OCI-M1 (cell line): ENCODE results near the gene FGGY.
"Not testable (repeated sequence)": the region's sequence is repeated elsewhere in the genome, so short reads cannot be mapped to it uniquely, and the experiment has no call there.

ENCODE experiments used
- DNase-seq: peaks from one replicate; lab custom pipeline; 2025; lab: John Stamatoyannopoulos, UW

FGGY gene

DNA sequence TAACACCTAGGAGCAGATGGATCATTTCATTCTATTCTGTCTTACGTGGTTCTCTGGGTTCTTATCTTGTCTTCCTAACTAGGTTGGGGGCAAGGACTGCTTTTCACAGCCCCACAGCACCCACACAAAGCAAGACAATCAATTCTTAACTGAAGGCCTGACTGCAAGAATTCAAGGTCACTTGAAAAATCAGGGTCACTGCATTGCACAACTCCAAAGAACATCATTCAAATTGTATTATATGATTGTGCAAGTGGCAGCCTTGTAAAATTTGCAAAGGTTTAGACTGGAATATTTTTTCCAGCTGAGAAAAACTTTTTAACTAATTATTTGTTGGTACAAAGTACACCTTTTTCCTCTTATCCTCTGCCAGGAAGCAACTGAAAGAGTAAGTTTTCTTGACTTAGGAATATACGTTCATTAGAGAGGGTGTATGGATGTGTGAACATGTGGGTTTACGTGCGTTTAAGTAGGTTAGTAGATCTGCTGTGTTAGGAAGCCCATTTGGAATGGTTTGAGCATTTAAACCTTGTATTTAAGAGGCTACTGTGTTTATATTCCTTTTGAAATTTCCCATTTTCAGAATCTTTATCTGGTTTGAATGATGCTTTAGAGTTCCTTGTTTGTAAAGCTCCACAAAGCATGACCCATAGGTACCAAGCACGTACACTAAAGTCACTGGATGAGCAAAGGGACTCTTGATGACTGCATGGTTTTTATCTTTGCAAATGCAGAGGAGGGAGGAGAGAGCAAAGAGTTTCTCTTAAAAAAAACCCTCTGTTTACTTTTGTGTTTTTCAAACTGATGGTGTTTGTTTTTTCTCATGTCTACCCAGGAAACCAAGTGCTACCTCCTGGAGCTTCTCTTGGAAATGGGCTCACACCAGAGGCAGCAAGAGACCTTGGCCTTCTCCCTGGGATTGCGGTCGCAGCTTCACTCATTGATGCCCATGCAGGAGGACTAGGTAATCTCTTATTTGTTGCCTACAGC lies 214.9 kb downstream of the FGGY start:
- DNase-seq: no peak

DNA sequence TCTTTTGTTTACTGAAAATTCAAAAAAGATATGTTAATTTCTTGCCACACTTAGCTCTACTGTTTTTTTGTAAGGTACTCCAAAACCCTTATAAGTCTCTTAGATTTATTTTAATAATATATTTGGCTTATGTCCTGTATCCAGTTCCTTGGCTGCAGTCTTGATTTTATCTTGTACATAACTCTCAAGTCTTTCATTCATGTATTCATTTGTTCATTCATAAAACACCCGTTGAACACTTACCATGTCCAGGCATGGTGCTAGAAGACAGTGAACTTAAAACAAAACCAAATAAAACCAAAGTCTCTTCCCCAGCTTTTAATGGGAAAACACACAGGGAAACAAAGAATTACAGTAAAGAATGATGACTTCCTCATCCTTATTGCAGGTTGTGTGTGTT lies 215.8 kb downstream of the FGGY start:
- no peak for DNase-seq

DNA sequence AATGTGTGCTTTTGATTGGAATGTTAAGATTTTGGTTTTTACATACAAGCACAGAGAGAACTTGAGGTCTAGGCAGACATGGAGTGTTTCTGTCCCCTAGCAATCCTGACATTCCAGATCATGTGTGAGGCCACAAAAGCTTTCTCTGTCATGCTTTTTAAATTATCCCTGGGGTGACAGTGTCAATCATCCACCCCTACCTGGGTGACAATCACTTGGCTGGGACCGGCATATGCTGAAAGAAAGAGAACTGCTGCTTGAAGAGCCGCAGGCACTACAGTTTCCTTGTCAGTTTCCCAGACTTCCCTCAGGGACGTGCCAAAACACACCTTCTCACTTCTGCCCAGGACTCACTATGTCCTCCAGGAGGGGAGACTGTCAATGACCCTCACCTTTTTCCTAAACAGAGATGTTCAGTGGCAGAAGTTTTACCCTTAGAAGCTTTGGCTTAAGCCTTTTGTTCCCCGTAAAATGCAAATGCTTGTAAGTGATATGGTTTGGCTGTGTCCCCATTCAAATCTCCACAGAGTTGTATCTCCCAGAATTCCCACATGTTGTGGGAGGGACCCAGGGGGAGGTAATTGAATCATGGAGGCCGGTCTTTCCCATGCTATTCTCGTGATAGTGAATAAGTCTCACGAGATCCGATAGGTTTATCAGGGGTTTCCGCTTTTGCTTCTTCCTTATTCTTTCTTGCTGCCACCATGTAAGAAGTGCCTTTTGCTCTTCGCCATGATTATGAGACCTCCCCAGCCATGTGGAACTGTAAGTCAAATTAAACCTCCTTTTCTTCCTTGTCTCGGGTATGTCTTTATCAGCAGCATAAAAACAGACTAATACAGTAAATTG lies 217.4 kb downstream of the FGGY start:
- no peak for DNase-seq

DNA sequence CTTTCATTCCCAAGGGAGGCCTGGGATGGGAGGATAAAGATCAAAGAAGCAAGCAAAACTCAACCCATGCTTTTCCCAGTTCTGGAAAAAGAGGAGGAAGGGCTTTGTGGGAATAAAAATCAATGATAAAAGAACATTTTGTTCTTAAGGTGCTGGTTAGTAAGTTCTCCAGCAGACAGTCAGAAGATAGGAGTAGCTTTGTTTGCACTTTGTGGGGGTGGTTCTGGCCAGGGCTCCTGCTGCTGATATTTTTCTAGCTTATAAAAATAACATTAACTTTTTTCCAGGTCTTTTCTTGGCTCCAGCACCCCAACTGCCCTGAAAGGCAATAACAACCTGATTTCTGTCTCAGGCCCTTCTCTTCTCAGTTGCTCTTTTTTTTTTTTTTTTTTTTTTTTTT lies 220.0 kb downstream of the FGGY start:
- no peak for DNase-seq

DNA sequence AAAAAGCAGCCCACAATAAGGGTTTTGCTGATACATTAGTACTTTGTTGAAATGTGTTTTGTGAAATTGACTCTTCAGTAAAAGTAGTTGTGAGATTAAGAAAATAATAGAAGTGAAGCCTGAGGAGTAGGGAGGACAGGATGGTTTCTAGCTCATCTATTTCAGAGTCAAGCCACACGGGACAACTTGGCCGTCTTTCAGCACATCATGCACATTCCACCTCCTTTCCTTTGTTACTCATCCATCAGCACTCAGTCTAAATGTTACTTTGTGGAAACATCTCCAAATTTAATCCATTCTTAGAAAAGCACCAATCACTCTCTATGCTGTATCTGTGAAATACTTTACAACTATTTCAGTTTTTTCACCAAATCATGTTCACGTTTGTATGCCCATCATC lies 223.3 kb downstream of the FGGY start:
- no peak for DNase-seq

DNA sequence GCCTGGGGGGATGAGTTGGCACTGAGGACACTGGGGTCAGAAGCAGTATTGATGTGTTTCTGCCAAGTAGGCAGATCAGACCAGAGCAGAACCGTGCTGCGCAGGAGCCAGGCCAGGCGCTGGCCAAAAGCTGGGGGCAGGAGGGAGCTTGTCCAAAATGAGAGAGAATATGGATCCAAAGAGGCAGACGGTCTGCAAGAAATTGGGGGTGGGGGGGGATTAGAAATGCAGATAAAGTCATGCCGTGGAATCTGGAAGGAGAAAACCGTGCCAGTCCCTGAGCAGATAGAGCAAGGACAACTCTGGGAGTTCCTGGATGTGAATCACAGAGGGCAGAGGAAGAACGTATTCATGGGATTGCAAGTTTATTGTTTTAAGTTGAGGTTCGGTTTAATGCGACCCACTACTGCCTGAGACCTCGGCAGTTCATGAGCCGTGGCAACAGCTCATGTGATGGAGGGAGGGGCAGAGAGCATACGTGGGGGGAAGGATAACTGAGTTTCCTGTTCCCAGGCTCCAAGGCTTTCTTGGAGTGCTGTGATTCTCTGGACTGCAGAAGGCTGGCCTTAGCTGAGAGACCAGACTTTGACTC lies 224.0 kb downstream of the FGGY start:
- no peak for DNase-seq

DNA sequence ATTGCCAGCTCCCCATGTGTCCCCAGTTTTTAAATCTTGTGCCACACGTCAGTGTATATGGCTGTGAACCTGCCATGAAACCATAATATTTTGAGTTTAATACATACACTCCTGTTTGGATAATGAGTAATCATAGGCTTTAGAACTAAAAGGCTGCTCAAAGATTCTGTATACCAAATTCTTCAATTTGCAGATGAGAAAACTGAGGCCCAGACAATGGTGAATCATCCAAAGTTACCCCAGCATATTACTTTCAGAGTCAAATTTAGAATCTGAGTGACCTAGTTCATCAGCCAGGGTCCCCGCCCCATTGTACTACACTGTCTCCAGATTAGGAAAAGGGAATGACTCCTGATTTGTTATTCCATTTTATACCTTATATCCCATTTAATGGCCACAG lies 224.6 kb downstream of the FGGY start:
- no peak for DNase-seq

DNA sequence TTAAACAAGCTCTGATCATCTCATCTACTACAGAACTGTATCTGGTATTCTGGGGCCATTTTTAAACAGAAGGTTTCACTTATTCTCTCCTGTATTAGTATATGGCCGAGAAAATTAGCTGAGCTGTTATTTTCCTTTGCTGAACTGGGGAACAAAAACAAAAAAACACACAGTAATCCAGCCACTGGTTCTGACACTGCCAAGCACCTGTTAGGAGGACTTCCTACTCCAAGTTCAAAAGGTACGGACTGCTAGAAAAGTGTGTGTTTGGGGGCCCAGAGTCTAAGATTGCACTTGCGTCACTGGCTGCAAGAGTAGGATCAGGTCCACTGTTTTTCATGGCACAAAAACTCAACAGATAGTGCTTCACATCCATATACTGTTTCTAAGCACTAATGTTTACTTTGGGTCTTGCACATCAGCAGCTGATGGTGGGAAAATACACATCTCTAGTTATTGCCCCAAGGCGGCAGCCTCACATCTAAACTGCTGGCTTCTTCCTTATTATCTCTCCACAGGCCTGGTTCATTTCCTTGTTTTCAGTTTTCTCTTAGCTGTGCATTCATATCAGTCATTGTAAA lies 226.1 kb downstream of the FGGY start:
- DNase-seq: no peak

DNA sequence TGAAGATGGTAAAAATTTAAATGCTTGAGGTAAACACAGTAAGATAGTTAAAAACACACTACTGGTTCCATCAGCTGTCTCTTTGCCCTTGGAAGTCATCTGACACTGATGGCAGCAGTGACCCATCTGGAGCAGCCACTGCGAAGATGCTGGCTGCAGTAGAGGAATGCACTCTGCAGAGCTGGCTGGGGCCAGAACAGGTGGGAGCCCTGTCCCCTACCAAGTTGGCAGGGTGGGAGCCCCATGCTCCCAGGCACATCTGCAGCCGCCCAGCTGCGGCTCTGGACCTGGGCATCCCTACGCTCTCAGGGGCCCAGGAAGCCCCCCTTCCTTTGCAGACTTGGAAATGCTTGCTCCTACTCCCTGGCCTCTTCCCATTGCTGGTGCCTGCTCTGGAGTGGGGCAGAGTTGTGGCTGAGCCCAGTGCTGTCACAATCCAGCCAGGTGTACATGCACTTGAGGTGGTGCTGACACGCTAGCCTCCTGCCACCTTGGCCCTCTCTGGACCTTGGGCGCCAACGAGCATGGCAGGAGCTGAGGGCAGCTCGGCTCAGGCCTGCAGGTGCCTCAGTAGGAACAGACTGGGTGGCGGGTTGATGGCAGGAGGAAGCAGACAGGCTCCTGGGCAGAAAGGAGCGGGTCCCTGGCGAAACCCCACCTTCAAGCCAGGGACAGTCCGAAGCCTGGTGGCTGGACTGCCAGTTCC lies 227.0 kb downstream of the FGGY start:
- no peak for DNase-seq

DNA sequence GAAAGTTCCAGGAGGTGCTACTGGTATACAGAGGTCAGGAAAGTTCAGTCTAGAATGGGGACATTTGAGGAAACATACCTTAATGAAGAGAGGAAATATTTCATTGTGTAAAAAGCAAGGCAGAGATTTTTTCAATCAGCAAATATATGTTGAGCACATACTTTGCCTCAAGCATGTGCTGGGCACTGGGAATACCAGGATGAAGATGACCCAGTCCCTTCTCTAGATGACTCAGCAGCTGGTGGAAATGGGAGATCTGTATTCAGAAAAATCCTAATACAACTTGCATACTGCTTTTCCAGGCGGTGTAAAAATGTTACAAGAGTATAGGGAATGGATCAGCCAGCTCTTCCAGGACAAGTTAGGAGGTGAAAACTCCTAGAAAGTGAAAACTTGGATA lies 229.3 kb downstream of the FGGY start:
- DNase-seq: no peak

DNA sequence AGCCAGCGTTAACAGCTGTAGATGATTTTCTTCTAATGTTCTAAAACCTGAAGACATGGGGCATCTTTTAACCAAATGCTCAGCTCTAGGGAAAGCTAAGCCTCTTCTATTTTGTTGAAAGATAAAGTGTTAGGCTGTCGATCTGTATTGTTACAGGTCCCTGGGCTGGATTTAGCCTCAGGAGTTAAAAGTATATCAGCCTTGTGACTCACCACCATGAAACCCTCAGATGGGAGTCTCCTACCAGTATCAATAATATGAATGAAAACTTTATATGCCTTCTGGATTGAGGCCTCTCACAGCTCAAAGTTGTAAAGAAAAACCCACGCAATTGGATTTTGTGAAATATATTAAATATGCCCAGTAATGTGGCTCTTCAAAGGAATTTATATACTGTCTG lies 231.6 kb downstream of the FGGY start:
- no peak for DNase-seq

DNA sequence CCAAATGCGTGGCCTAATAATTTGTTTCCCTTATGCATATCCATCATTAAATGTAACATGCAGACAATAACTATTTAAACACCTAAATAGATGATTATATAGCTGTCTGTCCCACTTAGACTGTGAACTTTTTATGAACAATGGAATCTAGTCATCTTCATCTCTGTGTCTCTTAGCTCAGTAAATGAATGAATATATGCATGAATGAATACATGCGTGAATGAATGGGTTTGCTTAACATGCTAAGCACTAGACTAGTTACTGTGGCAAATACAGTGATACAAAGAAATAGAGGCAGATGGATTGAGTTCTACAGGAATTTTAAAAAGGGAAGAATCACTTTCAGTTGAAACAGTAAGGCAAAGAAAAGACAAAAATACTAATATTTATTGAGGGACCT lies 232.0 kb downstream of the FGGY start:
- no peak for DNase-seq

DNA sequence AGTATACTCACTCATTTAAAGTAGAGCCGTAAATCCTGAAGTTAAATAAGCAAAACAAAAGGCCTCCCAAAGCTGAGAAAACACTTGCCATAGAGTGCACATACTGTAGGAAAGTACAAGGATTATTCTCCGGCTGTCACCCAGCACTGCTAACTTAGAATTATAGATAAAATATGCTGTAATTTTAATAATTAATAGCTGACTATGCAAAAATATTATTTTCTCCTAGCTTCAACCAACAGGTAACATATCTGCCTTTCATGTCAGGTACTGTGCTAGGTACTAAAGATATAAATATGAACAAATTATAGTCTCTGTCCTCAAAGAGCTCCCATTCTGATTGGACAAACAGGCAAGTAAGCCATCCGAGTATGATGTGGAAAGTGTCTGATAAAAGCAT lies 233.2 kb downstream of the FGGY start:
- no peak for DNase-seq

DNA sequence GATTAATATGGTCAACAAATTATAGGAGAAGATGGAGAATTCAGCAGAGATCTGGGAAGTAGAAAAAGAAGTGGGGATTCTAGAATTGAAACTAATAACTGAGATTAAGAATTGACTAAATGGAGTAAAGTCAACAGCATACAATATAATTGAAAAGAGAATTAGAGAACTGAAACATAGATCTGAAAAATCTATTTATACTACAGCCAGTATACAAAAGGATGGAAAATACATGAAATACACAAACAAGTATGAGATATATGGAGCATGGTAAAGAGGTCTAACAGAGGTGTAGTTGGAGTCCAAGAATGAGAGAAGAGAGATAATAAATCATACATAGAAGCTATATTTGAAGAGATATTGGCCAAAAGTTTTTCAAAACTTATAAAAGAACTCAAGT lies 235.2 kb downstream of the FGGY start:
- no peak for DNase-seq

DNA sequence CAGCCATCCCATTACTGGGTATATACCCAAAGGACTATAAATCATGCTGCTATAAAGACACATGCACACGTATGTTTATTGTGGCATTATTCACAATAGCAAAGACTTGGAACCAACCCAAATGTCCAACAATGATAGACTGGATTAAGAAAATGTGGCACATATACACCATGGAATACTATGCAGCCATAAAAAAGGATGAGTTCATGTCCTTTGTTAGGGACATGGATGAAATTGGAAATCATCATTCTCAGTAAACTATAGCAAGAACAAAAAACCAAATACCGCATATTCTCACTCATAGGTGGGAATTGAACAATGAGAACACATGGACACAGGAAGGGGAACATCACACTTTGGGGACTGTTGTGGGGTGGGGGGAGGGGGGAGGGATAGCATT lies 241.6 kb downstream of the FGGY start:
- DNase-seq: not testable (repeated sequence)

DNA sequence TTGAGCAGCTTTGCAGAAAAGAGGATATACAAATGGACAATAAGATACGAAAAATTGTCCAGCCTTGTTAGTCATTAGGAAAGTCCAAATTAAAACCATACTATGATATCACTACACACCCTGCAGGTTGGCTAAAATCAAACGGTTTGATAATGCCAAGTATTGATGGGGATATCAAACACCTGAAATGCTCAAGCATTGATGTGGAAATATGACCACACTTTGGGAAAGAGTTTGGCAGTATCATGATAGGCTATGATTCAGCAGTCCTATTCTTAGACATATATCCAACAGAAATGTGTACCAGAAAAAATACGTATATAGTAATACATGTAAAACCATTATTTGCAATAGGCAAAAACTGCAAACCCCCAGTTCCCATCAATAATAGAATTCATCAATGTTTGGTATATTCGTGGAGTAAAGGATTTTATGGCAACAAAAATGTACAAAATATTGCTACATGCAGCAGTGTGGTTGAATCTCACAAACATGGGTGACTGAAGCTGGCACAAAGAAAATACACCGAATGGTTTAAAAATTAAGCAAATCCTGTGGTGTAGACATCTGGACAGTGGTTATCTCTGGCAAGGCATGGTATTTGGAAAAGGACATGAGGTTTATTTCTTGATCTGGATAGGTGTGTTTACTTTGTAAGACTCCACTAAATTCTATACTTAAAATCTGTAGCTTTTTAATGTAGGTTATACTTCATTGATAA lies 243.2 kb downstream of the FGGY start:
- DNase-seq: no peak

DNA sequence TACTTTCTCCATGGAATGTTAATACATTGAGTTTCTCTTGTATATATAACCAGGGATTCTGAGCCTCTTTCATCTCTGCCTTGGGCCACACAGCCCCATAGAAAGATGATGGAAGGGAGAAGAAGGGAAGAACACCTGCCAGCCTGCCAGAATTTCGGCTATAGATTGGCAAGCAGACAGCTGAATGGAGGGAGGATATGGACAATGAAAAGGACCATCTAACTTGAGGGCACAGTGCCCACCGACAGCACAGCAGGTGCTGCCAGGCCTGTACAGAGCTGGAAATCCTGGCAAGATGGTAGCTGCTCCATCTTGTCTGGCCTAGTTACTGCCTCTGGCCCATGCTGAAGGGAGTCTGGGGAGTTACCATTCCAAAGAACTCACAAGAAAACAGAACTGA lies 244.3 kb downstream of the FGGY start:
- no peak for DNase-seq

DNA sequence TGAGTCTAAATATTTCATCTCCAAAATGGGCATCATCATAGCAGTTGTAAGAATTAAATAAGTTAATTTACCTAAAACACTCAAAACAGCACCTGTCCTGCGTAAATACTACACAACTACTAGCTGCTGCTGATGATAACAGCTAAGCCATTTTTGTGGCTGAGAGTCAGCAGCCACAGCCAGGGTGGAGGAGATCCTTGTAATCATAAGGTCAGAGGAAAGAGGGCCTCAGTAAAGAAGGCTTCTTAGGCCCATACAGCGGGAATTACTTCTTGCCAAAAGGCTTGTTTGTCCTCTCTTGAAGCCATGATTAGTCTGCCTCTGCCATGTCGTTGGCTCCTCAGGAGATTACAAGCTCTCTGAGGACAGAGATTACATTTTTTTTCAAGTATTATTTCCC lies 245.0 kb downstream of the FGGY start:
- no peak for DNase-seq

DNA sequence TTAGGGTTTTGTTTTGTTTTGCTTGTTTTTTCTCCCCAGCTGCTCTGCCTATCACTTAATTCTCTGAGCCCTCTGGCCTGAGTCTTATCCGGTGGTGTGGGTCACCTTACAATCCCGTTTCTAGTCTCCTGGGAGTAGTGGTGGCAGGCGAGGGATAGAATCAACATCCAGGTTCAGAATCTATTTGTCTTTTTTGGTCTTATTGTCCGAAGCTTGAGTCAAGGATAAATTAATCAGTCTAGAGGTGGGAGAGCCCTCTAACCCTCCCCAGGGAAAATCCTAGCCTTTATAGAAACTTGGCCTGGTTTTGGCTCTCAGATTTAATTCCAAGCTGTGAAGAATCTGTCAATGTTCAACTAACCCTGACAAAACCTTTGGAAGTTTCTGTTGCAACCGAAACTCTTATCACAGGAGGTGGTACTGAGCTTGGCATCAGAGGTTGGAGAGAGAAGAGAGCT lies 246.3 kb downstream of the FGGY start:
- no peak for DNase-seq

DNA sequence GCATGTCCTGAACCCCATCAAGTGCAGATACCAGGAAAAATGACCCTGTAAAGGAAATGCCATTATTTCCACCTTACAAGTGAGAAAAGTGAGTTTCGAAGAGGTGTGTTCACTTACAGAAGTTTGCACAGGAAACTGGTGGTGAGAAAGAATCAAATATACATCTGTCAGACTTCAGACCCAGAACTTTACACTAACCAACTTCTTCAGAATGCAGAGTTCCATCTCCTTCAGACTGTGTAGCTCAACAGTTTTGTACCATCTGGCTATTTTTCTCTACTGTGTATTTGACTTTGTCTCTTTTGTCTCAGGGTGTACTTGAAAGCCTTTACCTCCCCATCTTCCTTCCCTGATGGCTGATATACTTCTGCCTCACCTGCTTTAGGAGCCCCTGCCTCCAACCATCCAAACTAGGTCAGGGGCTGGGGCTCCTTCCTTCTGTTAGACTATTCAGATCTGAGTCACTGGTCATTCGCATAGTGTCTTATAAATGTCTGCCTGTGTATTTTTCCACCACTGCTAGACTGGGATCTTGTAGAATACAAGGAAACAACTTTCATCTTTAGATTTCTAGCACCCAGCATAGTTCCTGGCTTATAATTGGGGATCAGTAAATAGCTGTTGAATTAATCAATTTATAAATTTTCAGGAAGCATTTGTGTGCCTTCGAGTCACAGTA lies 247.9 kb downstream of the FGGY start:
- DNase-seq: no peak
